Omental fat pad (tissue), 4 donors: ENCODE data around the gene SOX8. TPM values are rescaled to one million over a fixed set of nuclear protein-coding genes. Genes with fewer than 3 reads are reported as not detected.
A peak's percentile ranks its signal among the peaks of the same experiment; 100 is the strongest.

Source experiments
- ATAC-seq: fragments of 150-250 bp; one replicate; pipeline ENCODE4 v1.9.1; 2016; ENCODE audit warnings: mild to moderate bottlenecking, moderate library complexity; ENCODE audit not compliant: low FRiP score
- DNase-seq: peaks from one replicate; pipeline ENCODE4 v3.0.0-alpha.2; 2019; ENCODE audit warnings: low spot score
- total RNA-seq, 4 donors: library from RNA; depleted of rRNA; stranded (reverse); fragments of >200 nt; gene quantifications; one replicate each; pipeline ENCODE4 v1.1.0, GENCODE V29; 2016
- TF ChIP-seq, protein P1 (sequence below), 3 donors: fragments of 450-650 bp; IDR thresholded peaks; one replicate each; pipeline ENCODE4 v1.5.1; 2016 to 2017; ENCODE audit warnings: antibody characterized with exemption in 3 of 3, mild to moderate bottlenecking in 3 of 3, moderate library complexity in 2 of 3

The SOX8 gene
- total RNA-seq, 4 donors from 2014 or later = 0.19 to 2.9 (median 1.2) TPM

DNA sequence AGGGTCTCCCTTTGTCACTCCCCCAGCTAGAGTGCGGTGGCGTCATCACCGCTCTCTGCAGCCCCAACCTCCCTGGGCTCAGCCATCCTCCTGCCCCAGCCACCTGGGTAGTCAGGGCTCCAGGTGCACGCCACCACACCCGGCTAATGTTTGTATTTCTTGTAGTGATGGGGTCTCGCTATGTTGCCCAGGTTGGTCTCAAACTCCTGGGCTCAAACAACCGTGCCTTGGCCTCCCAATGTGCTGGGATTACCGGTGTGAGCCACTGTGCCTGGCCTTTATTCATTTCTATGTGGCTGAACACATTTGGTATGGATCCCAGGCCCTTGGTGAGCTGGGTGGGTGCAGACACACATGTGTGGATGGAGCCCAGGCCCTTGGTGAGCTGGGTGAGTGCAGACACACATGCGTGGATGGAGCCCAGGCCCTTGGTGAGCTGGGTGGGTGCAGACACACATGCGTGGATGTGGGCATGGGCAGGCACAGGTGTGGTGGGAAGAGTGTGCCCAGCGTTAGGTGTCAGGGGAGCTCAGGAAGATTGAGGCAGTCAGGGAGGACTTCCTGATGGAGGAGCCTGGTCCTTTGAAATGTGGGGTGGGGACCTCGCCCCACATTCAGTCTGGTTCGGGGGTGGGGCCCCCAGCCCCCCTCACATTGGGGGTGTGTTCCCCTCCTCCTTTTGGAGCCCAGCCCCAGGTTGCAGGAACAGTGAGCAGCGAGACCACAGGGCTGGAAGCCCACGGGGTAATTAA, 37.1 kb downstream of the SOX8 start:
- no peak for ATAC-seq
- TF ChIP-seq, protein P1, sequence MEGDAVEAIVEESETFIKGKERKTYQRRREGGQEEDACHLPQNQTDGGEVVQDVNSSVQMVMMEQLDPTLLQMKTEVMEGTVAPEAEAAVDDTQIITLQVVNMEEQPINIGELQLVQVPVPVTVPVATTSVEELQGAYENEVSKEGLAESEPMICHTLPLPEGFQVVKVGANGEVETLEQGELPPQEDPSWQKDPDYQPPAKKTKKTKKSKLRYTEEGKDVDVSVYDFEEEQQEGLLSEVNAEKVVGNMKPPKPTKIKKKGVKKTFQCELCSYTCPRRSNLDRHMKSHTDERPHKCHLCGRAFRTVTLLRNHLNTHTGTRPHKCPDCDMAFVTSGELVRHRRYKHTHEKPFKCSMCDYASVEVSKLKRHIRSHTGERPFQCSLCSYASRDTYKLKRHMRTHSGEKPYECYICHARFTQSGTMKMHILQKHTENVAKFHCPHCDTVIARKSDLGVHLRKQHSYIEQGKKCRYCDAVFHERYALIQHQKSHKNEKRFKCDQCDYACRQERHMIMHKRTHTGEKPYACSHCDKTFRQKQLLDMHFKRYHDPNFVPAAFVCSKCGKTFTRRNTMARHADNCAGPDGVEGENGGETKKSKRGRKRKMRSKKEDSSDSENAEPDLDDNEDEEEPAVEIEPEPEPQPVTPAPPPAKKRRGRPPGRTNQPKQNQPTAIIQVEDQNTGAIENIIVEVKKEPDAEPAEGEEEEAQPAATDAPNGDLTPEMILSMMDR (IDR thresholded peaks at IDR 0.05) = no peak
- no peak for DNase-seq

DNA sequence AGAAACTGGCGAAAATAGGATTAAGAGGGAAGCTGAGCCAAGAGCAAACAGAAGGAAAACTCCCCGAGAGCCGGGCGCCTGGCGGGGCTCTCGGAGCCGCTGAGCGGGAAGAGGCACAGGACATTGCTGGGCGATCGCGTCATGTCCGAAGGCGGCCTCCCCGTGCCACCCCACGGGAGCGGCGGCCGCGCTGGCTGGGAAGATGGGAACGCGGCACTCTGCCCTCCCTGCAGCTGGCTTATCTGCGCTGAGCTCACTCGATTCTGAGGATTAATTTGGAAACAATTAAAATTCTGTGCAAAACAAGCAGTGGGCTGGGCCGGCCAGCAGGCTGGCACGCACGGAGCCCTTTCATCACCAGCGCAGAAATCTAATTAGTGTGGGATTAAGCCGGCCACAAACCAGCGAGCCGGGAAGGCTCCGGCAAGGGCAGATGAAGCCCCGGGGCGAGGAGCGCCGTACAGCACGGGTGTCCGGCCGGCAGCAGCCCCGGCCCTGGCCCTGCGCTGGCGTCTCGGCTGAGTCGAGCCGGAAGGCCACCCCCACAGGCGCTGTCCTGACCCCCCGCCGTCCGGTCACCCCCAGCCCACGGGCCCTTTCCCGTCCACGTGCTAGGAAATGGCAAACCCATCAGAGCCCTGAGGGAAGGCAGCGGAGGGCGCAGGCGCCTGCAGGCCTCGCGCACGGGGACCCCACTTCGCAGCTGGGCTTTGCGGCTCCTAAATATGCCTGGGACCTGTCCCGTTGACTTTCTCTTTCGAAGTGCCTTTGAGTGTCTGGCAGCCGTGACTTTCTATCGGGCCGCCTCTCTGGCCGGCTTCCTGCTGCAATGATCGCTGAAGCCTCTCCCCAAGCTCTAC, 37.9 kb downstream of the SOX8 start:
- ATAC-seq (peak; percentile 78), DNase-seq (no peak)
- TF ChIP-seq, protein P1 (IDR thresholded peaks at IDR 0.05) = no peak

DNA sequence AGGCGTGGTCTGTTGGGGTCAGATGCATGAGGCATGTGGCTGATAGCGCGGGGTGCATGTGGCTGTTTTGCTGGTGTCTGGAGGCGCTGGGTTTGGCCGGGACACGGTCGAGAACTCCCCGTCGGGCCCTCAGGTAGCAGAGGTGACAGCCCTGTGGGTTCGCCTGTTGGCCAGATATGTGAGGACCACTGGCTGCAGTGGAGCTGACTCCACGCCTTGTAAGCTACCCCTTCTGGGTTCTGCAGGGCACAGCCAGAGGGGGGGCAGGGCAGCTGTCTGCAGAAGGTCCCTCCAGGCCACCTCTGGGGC, 38.5 kb downstream of the SOX8 start:
- DNase-seq (no peak), ATAC-seq (no peak)
- TF ChIP-seq, protein P1 (IDR thresholded peaks at IDR 0.05) = no peak

DNA sequence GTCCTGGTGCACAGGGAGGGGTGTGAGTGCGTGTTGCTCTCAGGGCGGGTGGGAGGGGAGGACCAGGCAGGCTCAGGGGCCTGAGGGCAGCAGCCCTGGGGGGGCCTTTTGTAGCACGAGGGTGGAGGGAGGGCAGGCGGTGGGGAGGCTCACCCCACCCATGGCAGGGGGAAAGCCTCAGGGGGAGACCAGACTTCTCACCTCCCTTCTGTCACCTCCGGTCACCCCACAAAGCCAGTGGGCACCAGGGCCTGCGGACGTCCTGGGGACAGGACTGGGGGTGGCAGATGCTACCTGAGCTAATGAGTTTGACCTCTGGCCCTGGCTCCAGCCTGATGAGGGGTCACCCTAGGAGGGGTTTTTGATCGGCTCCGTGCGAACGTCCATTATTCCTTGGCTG, 39.0 kb downstream of the SOX8 start:
- no peak for ATAC-seq
- TF ChIP-seq, protein P1 (IDR thresholded peaks at IDR 0.05) = no peak

GRCh38 chr16:1021553-1022160, 40.1 kb downstream of the SOX8 start:
- DNase-seq = no peak
- TF ChIP-seq, protein P1 (IDR thresholded peaks at IDR 0.05) = no peak
- no peak for ATAC-seq

More for the DNA sequence above, 39.0 kb downstream of the SOX8 start:
- no peak for DNase-seq

GRCh38 chr16:1022466-1022865, 40.9 kb downstream of the SOX8 start:
- ATAC-seq = no peak
- TF ChIP-seq, protein P1 (IDR thresholded peaks at IDR 0.05) = no peak
- DNase-seq = no peak
